GM23338 (cell line): ENCODE measurements around the gene TMC3. TPM values are rescaled to one million over a fixed set of nuclear protein-coding genes. Genes with fewer than 3 reads are reported as not detected.

Experiments used
- ATAC-seq: fragments of 200-7000 bp; cut with Tn5 transposase; 3 replicates; pipeline ENCODE4 v1.9.1; 2020
- DNase-seq: peaks from one replicate; pipeline ENCODE4 v3.0.0-alpha.2; 2015; ENCODE audit warnings: low spot score
- H2AFZ ChIP-seq: fragments of 200-600 bp; sonication (generic); 2 replicates; pipeline ENCODE4 v1.8.0; 2016; ENCODE audit warnings: antibody characterized with exemption, mild to moderate bottlenecking, moderate library complexity
- H3F3A ChIP-seq: fragments of 200-600 bp; sonication (generic); replicated peaks from 2 replicates; pipeline ENCODE4 v1.8.0; 2017; ENCODE audit warnings: antibody characterized with exemption, mixed run types, low read depth
- H3K27ac ChIP-seq: fragments of 200-600 bp; sonication (generic); 2 replicates; pipeline ENCODE4 v1.6.1; 2016; ENCODE audit warnings: low read depth
- H3K27me3 ChIP-seq: fragments of 200-600 bp; sonication (generic); 2 replicates; pipeline ENCODE4 v1.8.0; 2016; ENCODE audit warnings: mild to moderate bottlenecking, mixed run types, moderate library complexity; ENCODE audit not compliant: insufficient read depth
- H3K36me3 ChIP-seq: fragments of 200-600 bp; sonication (generic); 2 replicates; pipeline ENCODE4 v1.8.0; 2016; ENCODE audit warnings: mild to moderate bottlenecking; ENCODE audit not compliant: insufficient read depth
- H3K4me1 ChIP-seq: fragments of 200-600 bp; sonication (generic); 2 replicates; pipeline ENCODE4 v1.8.0; 2016; ENCODE audit warnings: mild to moderate bottlenecking, moderate library complexity; ENCODE audit not compliant: insufficient read depth
- H3K4me2 ChIP-seq: fragments of 200-600 bp; sonication (generic); 2 replicates; pipeline ENCODE4 v1.7.1; 2017; ENCODE audit warnings: mixed run types
- H3K4me3 ChIP-seq: fragments of 200-600 bp; sonication (generic); 2 replicates; pipeline ENCODE4 v1.6.1; 2016; ENCODE audit warnings: mixed run types
- H3K79me2 ChIP-seq: fragments of 200-600 bp; sonication (generic); replicated peaks from 2 replicates; pipeline ENCODE4 v1.8.0; 2017; ENCODE audit warnings: mild to moderate bottlenecking; ENCODE audit not compliant: insufficient read depth
- H3K9me2 ChIP-seq: fragments of 200-600 bp; sonication (generic); 2 replicates; pipeline ENCODE4 v1.8.0; 2017; ENCODE audit not compliant: insufficient read depth
- H4K20me1 ChIP-seq: fragments of 200-600 bp; sonication (generic); replicated peaks from 2 replicates; pipeline ENCODE4 v1.8.0; 2017; ENCODE audit warnings: mild to moderate bottlenecking; ENCODE audit not compliant: insufficient read depth
- H3K27ac Mint-ChIP-seq: 2 replicates; pipeline ENCODE4 v1.8.0; 2020; ENCODE audit warnings: inconsistent platforms, mild to moderate bottlenecking, moderate library complexity, mixed read lengths
- H3K27me3 Mint-ChIP-seq: 3 replicates; pipeline ENCODE4 v1.8.0; 2022; ENCODE audit warnings: low read depth, mild to moderate bottlenecking, moderate library complexity, mixed read lengths, inconsistent platforms; ENCODE audit not compliant: insufficient read depth, poor library complexity
- H3K36me3 Mint-ChIP-seq: 3 replicates; pipeline ENCODE4 v1.8.0; 2021; ENCODE audit warnings: low read depth, mild to moderate bottlenecking, inconsistent platforms, moderate library complexity, mixed read lengths
- H3K4me1 Mint-ChIP-seq: 3 replicates; pipeline ENCODE4 v1.8.0; 2020; ENCODE audit warnings: mild to moderate bottlenecking, inconsistent platforms, mixed read lengths
- H3K4me3 Mint-ChIP-seq: 3 replicates; pipeline ENCODE4 v1.8.0; 2021; ENCODE audit warnings: moderate library complexity, mild to moderate bottlenecking, inconsistent platforms, mixed read lengths
- H3K9me3 Mint-ChIP-seq: 3 replicates; pipeline ENCODE4 v1.8.0; 2020; ENCODE audit warnings: moderate library complexity, mild to moderate bottlenecking, inconsistent platforms, mixed read lengths
- CREB1 ChIP-seq: fragments of 250-450 bp; sonication (Bioruptor Pico); IDR thresholded peaks from 2 replicates; pipeline ENCODE4 v1.5.0; 2020; ENCODE audit warnings: low read depth, mild to moderate bottlenecking, moderate library complexity
- CTCF ChIP-seq, 2 experiments: fragments of 200-600 bp in 1 of 2; sonication (generic) in 1 of 2; conservative IDR thresholded peaks; 2 replicates each; pipeline versions ENCODE4 v1.5.1 to v1.6.1; 2016 to 2017; ENCODE audit warnings: antibody characterized with exemption in 2 of 2, low read depth in 2 of 2, mild to moderate bottlenecking in 2 of 2, moderate library complexity in 1 of 2
- EZH2 ChIP-seq: fragments of 200-600 bp; sonication (generic); IDR thresholded peaks from one replicate; pipeline ENCODE4 v1.8.0; 2017; ENCODE audit warnings: antibody characterized with exemption, mild to moderate bottlenecking, low read depth; ENCODE audit not compliant: unreplicated experiment
- JUNB ChIP-seq: IDR thresholded peaks from one replicate; pipeline ENCODE4 v1.6.1; 2016; ENCODE audit warnings: antibody characterized with exemption; ENCODE audit not compliant: unreplicated experiment
- NANOG ChIP-seq: IDR thresholded peaks from 2 replicates; pipeline ENCODE4 v1.6.1; 2016; ENCODE audit warnings: antibody characterized with exemption, borderline replicate concordance
- REST ChIP-seq: IDR thresholded peaks from one replicate; pipeline ENCODE4 v1.6.1; 2018; ENCODE audit warnings: antibody characterized with exemption; ENCODE audit not compliant: unreplicated experiment
- ZNF114 ChIP-seq: fragments of 250-450 bp; sonication (Bioruptor Pico); IDR thresholded peaks from 2 replicates; pipeline ENCODE4 v1.5.0; 2020; ENCODE audit warnings: mild to moderate bottlenecking, moderate library complexity
- ZNF331 ChIP-seq: fragments of 250-450 bp; sonication (Bioruptor Pico); IDR thresholded peaks from 2 replicates; pipeline ENCODE4 v1.5.0; 2020; ENCODE audit warnings: low read depth, mild to moderate bottlenecking, moderate library complexity
- ZNF462 ChIP-seq: fragments of 250-450 bp; sonication (Bioruptor Pico); IDR thresholded peaks from 2 replicates; pipeline ENCODE4 v1.5.0; 2020; ENCODE audit warnings: mild to moderate bottlenecking, moderate library complexity
- polyA plus RNA-seq: library from polyadenylated mRNA; unstranded; fragments of >200 nt; fragmentation: Nextera tagmentation; extraction: Ambion mirVana; gene quantifications from 2 replicates; pipeline ENCODE4 v1.2.1, GENCODE V29; 2016
- total RNA-seq: library from RNA; depleted of rRNA; stranded (reverse); fragments of >200 nt; shearing (Covaris generic); gene quantifications from 2 replicates; pipeline ENCODE4 v1.2.3, GENCODE V29; 2014

Gene TMC3
- total and polyA plus RNA-seq, 2 experiments from 2014 or later: 0.10 TPM; not detected in 1

GRCh38 chr15:81282606-81282895 is 91.5 kb downstream of the TMC3 start (continued):
- TF ChIP-seq CTCF (conservative IDR thresholded peaks at IDR 0.05; ENCODE audit: low read depth in 2 of 2) (no peak), ZNF114 (no peak), NANOG (no peak), JUNB (no peak), CREB1 (CRISPR knock-in tag) (no peak), ZNF331 (CRISPR knock-in tag) (no peak)

- H3K4me1 Mint-ChIP-seq: no peaks in the 10 kb centered on the region
- no peaks in the 10 kb centered on the region for H3K79me2 ChIP-seq
- H3F3A ChIP-seq: no peaks in the 10 kb centered on the region
- DNase-seq: no peak
- no peaks in the 10 kb centered on the region; the same call in 1 of the 2 replicates for H3K36me3 ChIP-seq
- H3K27ac Mint-ChIP-seq: no peak overlapping the region
- TF ChIP-seq ZNF462: no peak
- TF ChIP-seq CREB1 (CRISPR knock-in tag): no peak
- TF ChIP-seq REST: no peak
- TF ChIP-seq EZH2: no peak
- TF ChIP-seq ZNF114: no peak
- peaks cover 5% of the 10 kb centered on the region for H3K27me3 Mint-ChIP-seq
- ATAC-seq: no peak
- no peak overlapping the region for H2AFZ ChIP-seq
- H3K36me3 Mint-ChIP-seq: peaks cover 10% of the 10 kb centered on the region
- H3K4me3 ChIP-seq: no peak overlapping the region
- H4K20me1 ChIP-seq: no peaks in the 10 kb centered on the region
- no peaks in the 10 kb centered on the region for H3K9me2 ChIP-seq
- no peaks in the 10 kb centered on the region for H3K4me1 ChIP-seq
- H3K27ac ChIP-seq: no peak overlapping the region
- H3K27me3 ChIP-seq: no peaks in the 10 kb centered on the region
- H3K4me3 Mint-ChIP-seq: no peak overlapping the region
- peaks cover 19% of the 10 kb centered on the region for H3K9me3 Mint-ChIP-seq
- H3K4me2 ChIP-seq: no peak overlapping the region
These were observed 92.0 kb downstream of the TMC3 start for GRCh38 chr15:81281766-81282605.
